A673 (cell line): ENCODE data around the gene ARID3A. TPM values are rescaled to one million over a fixed set of nuclear protein-coding genes. Genes with fewer than 3 reads are reported as not detected.

Source experiments
- BruUV-seq: library from RNA; stranded (reverse); fragments of 400-500 nt; replicated peaks from 2 replicates; lab custom pipeline; 2021; lab: Mats Ljungman, UMichigan
- CTCF ChIA-PET: fragments of 300-600 bp; sonication (Branson Sonifier 250); formaldehyde crosslinking; loops from one replicate; lab custom pipeline; 2022; ENCODE audit warnings: antibody characterized with exemption; lab: Charles Lee
- POLR2A ChIA-PET: fragments of 300-600 bp; sonication (Branson Sonifier 250); formaldehyde crosslinking; loops from one replicate; lab custom pipeline; 2022; ENCODE audit warnings: antibody characterized with exemption; ENCODE audit not compliant: low non-redundant PET; lab: Charles Lee
- DNase-seq: peaks from one replicate; pipeline ENCODE4 v3.0.0-alpha.2; 2015; ENCODE audit warnings: low spot score
- H3K27ac ChIP-seq: fragments of 200-600 bp; sonication (generic); 2 replicates; pipeline ENCODE4 v1.5.1; 2016; ENCODE audit warnings: mixed run types, low read depth, mild to moderate bottlenecking, mixed read lengths, antibody characterized with exemption, low read length; ENCODE audit not compliant: poor library complexity, severe bottlenecking
- H3K27me3 ChIP-seq: fragments of 200-600 bp; sonication (generic); replicated peaks from 2 replicates; pipeline ENCODE4 v1.6.1; 2017; ENCODE audit warnings: mixed run types, low read depth, mild to moderate bottlenecking, mixed read lengths, antibody characterized with exemption, low read length; ENCODE audit not compliant: insufficient read depth, poor library complexity
- H3K36me3 ChIP-seq: fragments of 200-600 bp; sonication (generic); 2 replicates; pipeline ENCODE4 v1.6.1; 2016; ENCODE audit warnings: mixed run types, mild to moderate bottlenecking, mixed read lengths, antibody characterized with exemption, low read length; ENCODE audit not compliant: insufficient read depth, poor library complexity, severe bottlenecking
- H3K4me1 ChIP-seq: fragments of 200-600 bp; sonication (generic); 2 replicates; pipeline ENCODE4 v1.6.1; 2017; ENCODE audit warnings: mixed run types, mild to moderate bottlenecking, mixed read lengths, antibody characterized with exemption, low read length; ENCODE audit not compliant: insufficient read depth, poor library complexity, severe bottlenecking
- H3K4me3 ChIP-seq: fragments of 200-600 bp; sonication (generic); 2 replicates; pipeline ENCODE4 v1.5.1; 2016; ENCODE audit warnings: low read depth, mixed run types, mild to moderate bottlenecking, mixed read lengths, low read length; ENCODE audit not compliant: poor library complexity, severe bottlenecking
- H3K9me3 ChIP-seq: fragments of 200-600 bp; sonication (generic); 2 replicates; pipeline ENCODE4 v1.6.1; 2016; ENCODE audit warnings: mixed run types, low read depth, mild to moderate bottlenecking, mixed read lengths, antibody characterized with exemption, low read length; ENCODE audit not compliant: poor library complexity, severe bottlenecking
- CTCF ChIP-seq: fragments of 300-800, 200-600 bp; sonication (generic); conservative IDR thresholded peaks from 2 replicates; pipeline ENCODE4 v1.5.1; 2017; ENCODE audit warnings: low read depth, mild to moderate bottlenecking, antibody characterized with exemption, low read length, moderate library complexity, mixed read lengths
- EZH2 ChIP-seq: fragments of 200-600 bp; sonication (generic); IDR thresholded peaks from 2 replicates; pipeline ENCODE4 v1.6.1; 2017; ENCODE audit warnings: borderline replicate concordance, low read depth, mild to moderate bottlenecking, mixed read lengths, antibody characterized with exemption, low read length; ENCODE audit not compliant: poor library complexity, severe bottlenecking
- intact Hi-C: fragments of 100-400 bp; cut with micrococcal nuclease; formaldehyde crosslinking; loops from one replicate; pipeline ENCODE4 v1.10.0; 2022; ENCODE audit not compliant: unreplicated experiment
- total RNA-seq: library from RNA; stranded (reverse); gene quantifications from 2 replicates; pipeline ENCODE4 v1.2.3, GENCODE V29; 2021

The ARID3A gene
- total RNA-seq, 1 experiment from 2014 or later, result 19.6 TPM

GRCh38 chr19:974564-975257 lies 48.9 kb downstream of the ARID3A start:
- peaks cover 20% of the 10 kb centered on the region for H3K36me3 ChIP-seq
- no peaks in the 10 kb centered on the region for H3K4me1 ChIP-seq
- no peak for DNase-seq
- ChIA-PET CTCF (no interaction called here), POLR2A (no interaction called here)
- H3K27ac ChIP-seq, result no peak overlapping the region
- TF ChIP-seq EZH2 (no peak), CTCF (no peak)
- no peak overlapping the region for H3K4me3 ChIP-seq
- H3K9me3 ChIP-seq, result peaks cover 8% of the 10 kb centered on the region
- BruUV-seq, result no TSS peak
- no peaks in the 10 kb centered on the region for H3K27me3 ChIP-seq
- intact Hi-C loops, result no loop called here

GRCh38 chr19:976476-976875 lies 50.6 kb downstream of the ARID3A start:
- ChIA-PET POLR2A (no interaction called here), CTCF (no interaction called here)
- Histone ChIP-seq H3K9me3 (no peaks in the 10 kb centered on the region), H3K27me3 (no peaks in the 10 kb centered on the region), H3K27ac (no peak overlapping the region), H3K4me3 (no peak overlapping the region), H3K4me1 (no peaks in the 10 kb centered on the region), H3K36me3 (peaks cover 4% of the 10 kb centered on the region)
- intact Hi-C loops, result no loop called here
- DNase-seq, result no peak
- BruUV-seq, result no TSS peak
- no peak for TF ChIP-seq CTCF
- no peak for TF ChIP-seq EZH2

GRCh38 chr19:977058-977464 lies 51.2 kb downstream of the ARID3A start:
- POLR2A ChIA-PET, result no interaction called here
- Histone ChIP-seq H3K4me3 (no peak overlapping the region), H3K4me1 (no peaks in the 10 kb centered on the region), H3K9me3 (no peaks in the 10 kb centered on the region), H3K36me3 (no peaks in the 10 kb centered on the region), H3K27ac (no peak overlapping the region), H3K27me3 (no peaks in the 10 kb centered on the region)
- no TSS peak for BruUV-seq
- intact Hi-C loops, result no loop called here
- DNase-seq, result no peak
- CTCF ChIA-PET, result no interaction called here
- TF ChIP-seq EZH2 (no peak), CTCF (no peak)
